Loucy (cell line): ENCODE results near the gene CASK.

ENCODE experiments used
- H2AFZ ChIP-seq: fragments of 200-600 bp; sonication (generic); 2 replicates; pipeline ENCODE4 v1.6.0; 2016; ENCODE audit warnings: antibody characterized with exemption, mild to moderate bottlenecking, low read length, moderate library complexity
- H3F3A ChIP-seq: fragments of 200-600 bp; 2 replicates; pipeline ENCODE4 v1.6.0; 2016; ENCODE audit warnings: antibody characterized with exemption, low read depth, mild to moderate bottlenecking
- H3K27me3 ChIP-seq: fragments of 200-600 bp; sonication (generic); 2 replicates; pipeline ENCODE4 v1.6.1; 2014; ENCODE audit warnings: low read length, mild to moderate bottlenecking; ENCODE audit not compliant: insufficient read depth, poor library complexity, severe bottlenecking
- H3K36me3 ChIP-seq: fragments of 200-600 bp; sonication (generic); 2 replicates; pipeline ENCODE4 v1.6.1; 2016; ENCODE audit warnings: low read length; ENCODE audit not compliant: insufficient read depth
- H3K4me1 ChIP-seq: fragments of 200-600 bp; sonication (generic); 2 replicates; pipeline ENCODE4 v1.5.1; 2014; ENCODE audit warnings: low read length, mild to moderate bottlenecking; ENCODE audit not compliant: insufficient read depth, poor library complexity, severe bottlenecking
- H3K4me2 ChIP-seq: fragments of 200-600 bp; sonication (generic); 2 replicates; pipeline ENCODE4 v1.6.0; 2014; ENCODE audit warnings: antibody characterized with exemption, low read length, low read depth, mild to moderate bottlenecking; ENCODE audit not compliant: poor library complexity, severe bottlenecking
- H3K4me3 ChIP-seq: fragments of 200-600 bp; sonication (generic); 2 replicates; pipeline ENCODE4 v1.5.1; 2014; ENCODE audit warnings: low read length, mild to moderate bottlenecking, mixed read lengths; ENCODE audit not compliant: poor library complexity, severe bottlenecking
- H3K79me2 ChIP-seq: fragments of 200-600 bp; sonication (generic); 2 replicates; pipeline ENCODE4 v1.6.1; 2014; ENCODE audit warnings: low read length; ENCODE audit not compliant: insufficient read depth
- H3K9ac ChIP-seq: fragments of 200-600 bp; sonication (generic); 2 replicates; pipeline ENCODE4 v1.6.0; 2014; ENCODE audit warnings: mild to moderate bottlenecking, low read depth, low read length, moderate library complexity; ENCODE audit not compliant: poor library complexity, severe bottlenecking
- H3K9me2 ChIP-seq: fragments of 200-600 bp; sonication (generic); replicated peaks from 2 replicates; pipeline ENCODE4 v1.6.1; 2016; ENCODE audit warnings: low read depth, low read length, mixed read lengths
- H3K9me3 ChIP-seq: fragments of 200-600 bp; sonication (generic); 2 replicates; pipeline ENCODE4 v1.6.1; 2014; ENCODE audit warnings: mild to moderate bottlenecking, antibody characterized with exemption, low read length, low read depth; ENCODE audit not compliant: insufficient read depth
- H4K20me1 ChIP-seq: fragments of 200-600 bp; sonication (generic); 2 replicates; pipeline ENCODE4 v1.6.0; 2014; ENCODE audit warnings: antibody characterized with exemption, low read length, mild to moderate bottlenecking; ENCODE audit not compliant: insufficient read depth, poor library complexity, severe bottlenecking
- EZH2phosphoT487 ChIP-seq: fragments of 200-600 bp; IDR thresholded peaks from 2 replicates; pipeline ENCODE4 v1.6.1; 2018; ENCODE audit warnings: antibody characterized with exemption, mild to moderate bottlenecking, moderate library complexity, borderline replicate concordance
- TF ChIP-seq, protein P1 (sequence below): fragments of 200-600 bp; sonication (generic); conservative IDR thresholded peaks from 2 replicates; pipeline ENCODE4 v1.5.1; 2014; ENCODE audit warnings: mild to moderate bottlenecking, antibody characterized with exemption, low read length

The CASK gene

DNA sequence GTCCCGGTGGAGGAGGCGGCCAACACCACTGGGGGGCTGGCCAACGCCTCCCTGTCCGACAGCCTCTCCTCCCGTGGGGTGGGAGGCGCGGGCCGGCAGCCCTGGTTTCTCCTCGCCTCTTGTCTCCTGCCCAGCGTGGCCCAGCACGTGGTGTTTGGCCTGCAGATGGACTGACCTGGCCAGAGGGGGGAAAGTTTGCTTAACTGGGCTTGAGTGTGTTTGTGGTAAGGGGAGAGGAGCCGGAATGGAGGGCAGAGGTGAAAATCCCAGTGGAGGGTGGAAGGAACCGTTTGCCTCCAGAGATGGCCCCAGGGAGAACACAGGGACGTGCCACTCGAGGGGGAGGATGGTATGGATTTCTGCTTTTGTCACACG lies 448.6 kb downstream of the CASK start:
- H3K4me2 ChIP-seq = no peak overlapping the region

DNA sequence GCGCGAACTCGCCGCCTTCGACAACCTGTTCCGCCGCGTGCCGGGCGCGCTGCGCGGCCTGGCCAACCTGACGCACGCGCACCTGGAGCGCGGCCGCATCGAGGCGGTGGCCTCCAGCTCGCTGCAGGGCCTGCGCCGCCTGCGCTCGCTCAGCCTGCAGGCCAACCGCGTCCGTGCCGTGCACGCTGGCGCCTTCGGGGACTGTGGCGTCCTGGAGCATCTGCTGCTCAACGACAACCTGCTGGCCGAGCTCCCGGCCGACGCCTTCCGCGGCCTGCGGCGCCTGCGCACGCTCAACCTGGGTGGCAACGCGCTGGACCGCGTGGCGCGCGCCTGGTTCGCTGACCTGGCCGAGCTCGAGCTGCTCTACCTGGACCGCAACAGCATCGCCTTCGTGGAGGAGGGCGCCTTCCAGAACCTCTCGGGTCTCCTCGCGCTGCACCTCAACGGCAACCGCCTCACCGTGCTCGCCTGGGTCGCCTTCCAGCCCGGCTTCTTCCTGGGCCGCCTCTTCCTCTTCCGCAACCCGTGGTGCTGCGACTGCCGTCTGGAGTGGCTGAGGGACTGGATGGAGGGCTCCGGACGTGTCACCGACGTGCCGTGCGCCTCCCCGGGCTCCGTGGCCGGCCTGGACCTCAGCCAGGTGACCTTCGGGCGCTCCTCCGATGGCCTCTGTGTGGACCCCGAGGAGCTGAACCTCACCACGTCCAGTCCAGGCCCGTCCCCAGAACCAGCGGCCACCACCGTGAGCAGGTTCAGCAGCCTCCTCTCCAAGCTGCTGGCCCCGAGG lies 449.2 kb downstream of the CASK start:
- no peak overlapping the region for H3K9ac ChIP-seq
- H3K9me3 ChIP-seq = no peaks in the 10 kb centered on the region

More for the DNA sequence above, 448.6 kb downstream of the CASK start:
- TF ChIP-seq EZH2phosphoT487 = no peak
- TF ChIP-seq, protein P1, sequence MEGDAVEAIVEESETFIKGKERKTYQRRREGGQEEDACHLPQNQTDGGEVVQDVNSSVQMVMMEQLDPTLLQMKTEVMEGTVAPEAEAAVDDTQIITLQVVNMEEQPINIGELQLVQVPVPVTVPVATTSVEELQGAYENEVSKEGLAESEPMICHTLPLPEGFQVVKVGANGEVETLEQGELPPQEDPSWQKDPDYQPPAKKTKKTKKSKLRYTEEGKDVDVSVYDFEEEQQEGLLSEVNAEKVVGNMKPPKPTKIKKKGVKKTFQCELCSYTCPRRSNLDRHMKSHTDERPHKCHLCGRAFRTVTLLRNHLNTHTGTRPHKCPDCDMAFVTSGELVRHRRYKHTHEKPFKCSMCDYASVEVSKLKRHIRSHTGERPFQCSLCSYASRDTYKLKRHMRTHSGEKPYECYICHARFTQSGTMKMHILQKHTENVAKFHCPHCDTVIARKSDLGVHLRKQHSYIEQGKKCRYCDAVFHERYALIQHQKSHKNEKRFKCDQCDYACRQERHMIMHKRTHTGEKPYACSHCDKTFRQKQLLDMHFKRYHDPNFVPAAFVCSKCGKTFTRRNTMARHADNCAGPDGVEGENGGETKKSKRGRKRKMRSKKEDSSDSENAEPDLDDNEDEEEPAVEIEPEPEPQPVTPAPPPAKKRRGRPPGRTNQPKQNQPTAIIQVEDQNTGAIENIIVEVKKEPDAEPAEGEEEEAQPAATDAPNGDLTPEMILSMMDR = no peak
- no peaks in the 10 kb centered on the region for H3K27me3 ChIP-seq
- no peaks in the 10 kb centered on the region for H3F3A ChIP-seq
- no peaks in the 10 kb centered on the region for H3K9me2 ChIP-seq
- no peaks in the 10 kb centered on the region for H3K9me3 ChIP-seq
- H3K36me3 ChIP-seq = no peaks in the 10 kb centered on the region
- H4K20me1 ChIP-seq = no peaks in the 10 kb centered on the region
- no peak overlapping the region for H2AFZ ChIP-seq
- H3K4me1 ChIP-seq = no peaks in the 10 kb centered on the region
- no peak overlapping the region for H3K9ac ChIP-seq
- no peaks in the 10 kb centered on the region for H3K79me2 ChIP-seq
- H3K4me3 ChIP-seq = no peak overlapping the region

DNA sequence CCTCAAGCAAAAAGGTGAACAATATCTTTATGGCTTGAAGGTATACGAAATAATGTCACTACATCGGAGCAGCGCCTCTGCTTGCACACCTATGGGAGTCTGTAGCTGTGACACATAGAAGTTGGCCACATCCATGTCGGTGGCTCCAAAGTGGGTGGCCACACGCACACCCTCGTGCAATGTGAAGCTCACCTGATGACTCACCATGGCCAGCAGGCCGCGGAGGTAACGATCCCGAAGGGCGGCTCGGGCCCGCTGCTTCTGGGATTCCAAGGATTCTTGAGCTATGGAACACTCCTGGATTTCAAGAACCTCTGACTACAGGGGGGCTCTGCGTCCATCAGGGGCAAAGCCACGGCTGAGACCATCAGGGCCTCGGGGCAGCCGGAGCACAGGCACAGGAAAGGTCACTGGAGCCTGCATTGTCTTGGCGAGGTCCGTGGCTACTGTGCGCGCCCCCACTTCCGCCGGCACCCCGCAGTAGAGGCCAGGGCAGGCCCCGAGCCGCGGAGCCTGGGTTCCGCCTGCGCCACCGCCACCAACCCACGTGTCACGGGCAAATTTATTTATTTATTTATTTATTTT lies 451.0 kb downstream of the CASK start:
- H3K4me1 ChIP-seq = no peaks in the 10 kb centered on the region
- H4K20me1 ChIP-seq = no peaks in the 10 kb centered on the region
- no peak overlapping the region for H3K4me3 ChIP-seq
- no peaks in the 10 kb centered on the region for H3K36me3 ChIP-seq
- H3K9ac ChIP-seq = no peak overlapping the region
- no peaks in the 10 kb centered on the region for H3F3A ChIP-seq
- H3K79me2 ChIP-seq = no peaks in the 10 kb centered on the region
- H3K9me2 ChIP-seq = no peaks in the 10 kb centered on the region
- H3K27me3 ChIP-seq = no peaks in the 10 kb centered on the region
- H2AFZ ChIP-seq = no peak overlapping the region
- TF ChIP-seq EZH2phosphoT487 = no peak
- TF ChIP-seq, protein P1 = no peak
- H3K4me2 ChIP-seq = no peak overlapping the region
- H3K9me3 ChIP-seq = no peaks in the 10 kb centered on the region

More for the DNA sequence above, 449.2 kb downstream of the CASK start:
- H3K4me3 ChIP-seq = no peak overlapping the region
- H2AFZ ChIP-seq = no peak overlapping the region
- no peak overlapping the region for H3K4me2 ChIP-seq
- TF ChIP-seq, protein P1 = no peak
- TF ChIP-seq EZH2phosphoT487 = no peak
- no peaks in the 10 kb centered on the region for H4K20me1 ChIP-seq
- no peaks in the 10 kb centered on the region for H3K79me2 ChIP-seq
- no peaks in the 10 kb centered on the region for H3K36me3 ChIP-seq
- no peaks in the 10 kb centered on the region for H3K9me2 ChIP-seq
- no peaks in the 10 kb centered on the region for H3K4me1 ChIP-seq
- no peaks in the 10 kb centered on the region for H3F3A ChIP-seq
- H3K27me3 ChIP-seq = no peaks in the 10 kb centered on the region
